Measurements from ENCODE around the gene GNB1.

GRCh38 chr1:1906185-1907097 lies 15.6 kb upstream of the GNB1 start:
- peak; percentile 78 to 91 (median 90) for TF ChIP-seq CTCF (IDR thresholded peaks at IDR 0.05)
- peak in 1 of 2 donors; percentile 64 for TF ChIP-seq EP300 (IDR thresholded peaks at IDR 0.05)
- TF ChIP-seq POLR2A (IDR thresholded peaks at IDR 0.05), result peak in 1 of 2 donors; percentile 15

Measured in tibial nerve (tissue), 4 donors.